PC-3 (cell line): ENCODE data around the gene ERVK3-1. TPM values are rescaled to one million over a fixed set of nuclear protein-coding genes. Genes with fewer than 3 reads are reported as not detected.
A peak's percentile ranks its signal among the peaks of the same experiment; 100 is the strongest.

Source experiments
- ATAC-seq: fragments of 200-7000 bp; cut with Tn5 transposase; 2 replicates; pipeline ENCODE4 v1.9.1; 2020; ENCODE audit warnings: mild to moderate bottlenecking, moderate library complexity
- BruUV-seq: library from RNA; stranded (reverse); fragments of 400-500 nt; replicated peaks from 2 replicates; lab custom pipeline; 2021; lab: Mats Ljungman, UMichigan
- CTCF ChIA-PET: fragments of 300-600 bp; sonication (Branson Sonifier 250); formaldehyde crosslinking; loops from one replicate; lab custom pipeline; 2022; ENCODE audit warnings: antibody characterized with exemption; lab: Charles Lee
- POLR2A ChIA-PET: fragments of 300-600 bp; sonication (Branson Sonifier 250); formaldehyde crosslinking; loops from one replicate; lab custom pipeline; 2022; ENCODE audit warnings: antibody characterized with exemption; ENCODE audit not compliant: unreplicated experiment; lab: Charles Lee
- DNase-seq: peaks from one replicate; pipeline ENCODE4 v3.0.0-alpha.2; 2015
- H2AFZ ChIP-seq: fragments of 300-600 bp; sonication (generic); 2 replicates; pipeline ENCODE4 v1.6.0; 2016; ENCODE audit warnings: antibody characterized with exemption, low read length
- H3F3A ChIP-seq: fragments of 300-600 bp; sonication (generic); one replicate; pipeline ENCODE4 v1.6.0; 2017; ENCODE audit warnings: antibody characterized with exemption, low read length, control low read depth, mild to moderate bottlenecking; ENCODE audit not compliant: unreplicated experiment
- H3K27ac ChIP-seq: fragments of 300-600 bp; sonication (generic); 2 replicates; pipeline ENCODE4 v1.5.1; 2016; ENCODE audit warnings: mild to moderate bottlenecking, low read length
- H3K27me3 ChIP-seq: fragments of 300-600 bp; sonication (generic); 2 replicates; pipeline ENCODE4 v1.6.1; 2016; ENCODE audit warnings: low read length, mixed read lengths
- H3K36me3 ChIP-seq: fragments of 300-600 bp; sonication (generic); 2 replicates; pipeline ENCODE4 v1.6.1; 2016; ENCODE audit warnings: low read depth, mixed run types, low read length, mixed read lengths
- H3K4me1 ChIP-seq: fragments of 300-600 bp; sonication (generic); 2 replicates; pipeline ENCODE4 v1.5.1; 2016; ENCODE audit warnings: low read length; ENCODE audit not compliant: insufficient read depth
- H3K4me2 ChIP-seq: fragments of 300-600 bp; sonication (generic); 2 replicates; pipeline ENCODE4 v1.6.0; 2016; ENCODE audit warnings: low read length
- H3K4me3 ChIP-seq: fragments of 300-600 bp; sonication (generic); 2 replicates; pipeline ENCODE4 v1.5.1; 2016; ENCODE audit warnings: mild to moderate bottlenecking, low read length, mixed read lengths
- H3K79me2 ChIP-seq: fragments of 300-600 bp; sonication (generic); 2 replicates; pipeline ENCODE4 v1.6.1; 2017; ENCODE audit warnings: low read length, mixed read lengths
- H3K9ac ChIP-seq: fragments of 300-600 bp; sonication (generic); 2 replicates; pipeline ENCODE4 v1.6.0; 2016; ENCODE audit warnings: mild to moderate bottlenecking, low read length
- H3K9me2 ChIP-seq: fragments of 300-600 bp; sonication (generic); replicated peaks from 2 replicates; pipeline ENCODE4 v1.6.1; 2016; ENCODE audit warnings: mixed run types, low read length, mixed read lengths
- H3K9me3 ChIP-seq: fragments of 300-600 bp; sonication (generic); 2 replicates; pipeline ENCODE4 v1.6.1; 2016; ENCODE audit warnings: low read length, mixed read lengths
- H4K20me1 ChIP-seq: fragments of 300-600 bp; sonication (generic); 2 replicates; pipeline ENCODE4 v1.6.1; 2016; ENCODE audit warnings: low read length, mixed read lengths
- EZH2 ChIP-seq: fragments of 300-600 bp; sonication (generic); IDR thresholded peaks from one replicate; pipeline ENCODE4 v1.6.1; 2017; ENCODE audit warnings: antibody characterized with exemption, mild to moderate bottlenecking, low read length; ENCODE audit not compliant: unreplicated experiment
- EZH2phosphoT487 ChIP-seq: fragments of 300-600 bp; sonication (generic); IDR thresholded peaks from 2 replicates; pipeline ENCODE4 v1.6.1; 2018; ENCODE audit warnings: mild to moderate bottlenecking, antibody characterized with exemption, low read length, borderline replicate concordance
- intact Hi-C: fragments of 100-400 bp; cut with micrococcal nuclease; formaldehyde crosslinking; loops from 2 replicates; pipeline ENCODE4 v1.9.0; 2023
- total RNA-seq: library from RNA; depleted of rRNA; stranded (reverse); fragments of >200 nt; gene quantifications from 2 replicates; pipeline ENCODE4 v1.2.3, GENCODE V29; 2014
- TF ChIP-seq, protein P1 (sequence below): fragments of 300-600 bp; sonication (generic); conservative IDR thresholded peaks from 2 replicates; pipeline ENCODE4 v1.5.1; 2017; ENCODE audit warnings: antibody characterized with exemption, low read depth, mild to moderate bottlenecking, low read length

The ERVK3-1 gene
- total RNA-seq, 1 experiment from 2014 or later = 104 TPM

DNA sequence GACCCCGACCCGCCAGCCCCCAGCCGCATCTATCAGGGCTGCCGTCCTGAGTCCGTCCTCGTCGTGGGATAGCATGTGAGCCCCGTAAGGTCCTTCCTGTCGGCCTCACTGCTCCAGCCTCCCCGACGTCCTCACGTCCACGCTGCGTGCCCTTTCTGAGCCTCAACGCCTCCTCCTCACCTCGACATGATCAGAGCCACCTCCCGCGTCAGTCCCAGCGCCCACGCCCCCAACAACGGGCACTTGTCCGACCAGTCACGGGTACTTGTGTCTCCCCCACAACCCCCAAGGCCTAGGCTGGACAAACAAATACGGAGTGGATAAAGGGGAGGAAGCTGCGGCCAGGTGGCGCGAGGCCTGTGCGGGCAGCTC lies 56.7 kb downstream of the ERVK3-1 start:
- no peaks in the 10 kb centered on the region for H3F3A ChIP-seq
- no peaks in the 10 kb centered on the region for H3K36me3 ChIP-seq
- H3K79me2 ChIP-seq = 0 out of 2 replicates have a peak, but pooled peaks cover 8% of the 10 kb centered on the region
- H2AFZ ChIP-seq = peak overlapping the region; percentile 83
- H3K4me3 ChIP-seq = peak overlapping the region; percentile 79
- DNase-seq (peak; percentile 36), ATAC-seq (peak; percentile 16)
- ChIA-PET CTCF (interaction anchor here (1.3 kb wide), 1 partner anchor 158 kb away, joined by 5 read pairs; the partner anchor contains the start of gene ZBTB45), POLR2A (interaction anchor here (0.6 to 1.8 kb wide), 2 partner anchors 31 to 182 kb away, joined by 3 to 7 read pairs; partner anchors contain the start of gene TRIM28)
- peaks cover 9% of the 10 kb centered on the region for H3K4me1 ChIP-seq
- H4K20me1 ChIP-seq = no peaks in the 10 kb centered on the region
- no peaks in the 10 kb centered on the region for H3K9me3 ChIP-seq
- peak overlapping the region; percentile 90 for H3K9ac ChIP-seq
- intact Hi-C loops = loop anchor here (1.0 kb wide), 1 partner anchor 19 kb away; the partner anchor contains the start of gene ZNF837
- TF ChIP-seq EZH2 = no peak
- TF ChIP-seq, protein P1, sequence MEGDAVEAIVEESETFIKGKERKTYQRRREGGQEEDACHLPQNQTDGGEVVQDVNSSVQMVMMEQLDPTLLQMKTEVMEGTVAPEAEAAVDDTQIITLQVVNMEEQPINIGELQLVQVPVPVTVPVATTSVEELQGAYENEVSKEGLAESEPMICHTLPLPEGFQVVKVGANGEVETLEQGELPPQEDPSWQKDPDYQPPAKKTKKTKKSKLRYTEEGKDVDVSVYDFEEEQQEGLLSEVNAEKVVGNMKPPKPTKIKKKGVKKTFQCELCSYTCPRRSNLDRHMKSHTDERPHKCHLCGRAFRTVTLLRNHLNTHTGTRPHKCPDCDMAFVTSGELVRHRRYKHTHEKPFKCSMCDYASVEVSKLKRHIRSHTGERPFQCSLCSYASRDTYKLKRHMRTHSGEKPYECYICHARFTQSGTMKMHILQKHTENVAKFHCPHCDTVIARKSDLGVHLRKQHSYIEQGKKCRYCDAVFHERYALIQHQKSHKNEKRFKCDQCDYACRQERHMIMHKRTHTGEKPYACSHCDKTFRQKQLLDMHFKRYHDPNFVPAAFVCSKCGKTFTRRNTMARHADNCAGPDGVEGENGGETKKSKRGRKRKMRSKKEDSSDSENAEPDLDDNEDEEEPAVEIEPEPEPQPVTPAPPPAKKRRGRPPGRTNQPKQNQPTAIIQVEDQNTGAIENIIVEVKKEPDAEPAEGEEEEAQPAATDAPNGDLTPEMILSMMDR = no peak
- no peak for TF ChIP-seq EZH2phosphoT487
- no peaks in the 10 kb centered on the region for H3K9me2 ChIP-seq
- BruUV-seq = no TSS peak
- H3K27ac ChIP-seq = peak overlapping the region; percentile 78
- H3K4me2 ChIP-seq = peak overlapping the region; percentile 91
- no peaks in the 10 kb centered on the region for H3K27me3 ChIP-seq

DNA sequence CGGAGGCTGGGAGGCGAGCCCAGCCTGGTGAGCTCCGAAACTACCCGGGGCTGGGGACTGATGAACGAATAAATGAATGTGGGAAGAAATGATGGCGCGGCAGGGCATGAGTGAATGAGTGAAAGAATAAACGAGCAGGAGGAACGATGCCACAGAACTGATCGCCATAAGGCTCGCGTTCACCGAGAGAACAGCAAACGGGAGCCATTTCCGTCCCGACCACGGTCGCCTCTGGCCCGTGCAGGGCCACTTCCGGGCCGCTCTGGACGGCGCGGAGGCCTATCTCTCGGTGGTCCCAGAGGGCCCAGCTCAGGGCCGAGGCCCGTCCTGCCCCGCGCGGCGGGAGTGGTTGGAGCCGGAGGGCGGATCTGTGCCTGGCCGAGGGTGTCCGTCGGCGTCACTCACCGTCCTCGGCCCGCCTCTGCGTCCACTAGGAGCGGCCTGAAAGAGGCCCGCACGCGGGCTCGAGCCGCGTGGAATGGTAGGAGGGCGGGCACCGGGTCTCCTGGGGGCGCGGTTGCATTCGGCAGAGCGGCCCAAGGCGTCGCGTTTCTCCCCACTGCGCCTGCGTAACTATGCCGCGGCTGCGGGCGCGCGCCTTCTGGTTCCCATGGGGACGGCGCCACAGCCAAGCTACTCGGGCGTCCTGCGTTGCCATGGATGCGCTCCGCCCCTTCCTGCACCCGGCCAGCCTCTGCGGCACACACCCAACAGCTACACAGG lies 57.3 kb downstream of the ERVK3-1 start, which contains the start of gene ZNF497:
ZNF497 (minus strand) TSS at position 480 of the 723 bp plus-strand sequence. CDS start 5,116 bp downstream, outside the sequence.
- H3F3A ChIP-seq = no peaks in the 10 kb centered on the region
- TSS peak; percentile 81 for BruUV-seq
- H3K4me3 ChIP-seq = peak within 1 kb of the TSS; percentile 79
- 0 out of 2 replicates have a peak, but pooled peaks cover 8% of the 10 kb centered on the region for H3K79me2 ChIP-seq
- H2AFZ ChIP-seq = peak within 1 kb of the TSS; percentile 83
- H3K27me3 ChIP-seq = no peaks in the 10 kb centered on the region
- no peak for TF ChIP-seq EZH2
- TF ChIP-seq EZH2phosphoT487 = no peak
- TF ChIP-seq, protein P1 = no peak
- H3K4me2 ChIP-seq = peak within 1 kb of the TSS; percentile 91
- DNase-seq = peak; percentile 99
- peak within 1 kb of the TSS; percentile 78 for H3K27ac ChIP-seq
- no peaks in the 10 kb centered on the region for H3K9me2 ChIP-seq
- ChIA-PET CTCF (interaction anchor here (0.6 to 1.3 kb wide), 3 partner anchors 40 to 157 kb away, joined by 3 to 5 read pairs (median 4); partner anchors contain the start of genes ZBTB45 and ZNF8), POLR2A (interaction anchor here (0.6 to 1.8 kb wide), 5 partner anchors 16 to 181 kb away, joined by 3 to 7 read pairs (median 4); partner anchors contain the start of genes TRIM28 and ZNF544)
- no peaks in the 10 kb centered on the region for H3K36me3 ChIP-seq
- intact Hi-C loops = loop anchor here (1.0 kb wide), 1 partner anchor 19 kb away; the partner anchor contains the start of gene ZNF837
- peaks cover 9% of the 10 kb centered on the region for H3K4me1 ChIP-seq
- no peaks in the 10 kb centered on the region for H4K20me1 ChIP-seq
- peak within 1 kb of the TSS; percentile 90 for H3K9ac ChIP-seq
- no peaks in the 10 kb centered on the region for H3K9me3 ChIP-seq
- peak; percentile 94 for ATAC-seq
